GM15510 (cell line): ENCODE results near the gene STON1.

Experiments used
- POLR2A ChIP-seq: IDR thresholded peaks from 3 replicates; pipeline ENCODE4 v1.6.1; 2011; ENCODE audit warnings: borderline replicate concordance; ENCODE audit not compliant: insufficient read length; ENCODE audit errors: extremely low read depth

STON1 gene

GRCh38 chr2:48548840-48549239, 18.9 kb downstream of the STON1 start:
- no peak for TF ChIP-seq POLR2A

- TF ChIP-seq POLR2A = no peak
Observed at GRCh38 chr2:48549972-48550371, 20.0 kb downstream of the STON1 start.

- no peak for TF ChIP-seq POLR2A
Observed at GRCh38 chr2:48551548-48551947, 21.6 kb downstream of the STON1 start.

- no peak for TF ChIP-seq POLR2A
Observed at GRCh38 chr2:48558456-48558855, 28.5 kb downstream of the STON1 start.

GRCh38 chr2:48560546-48561209, 30.7 kb downstream of the STON1 start:
- no peak for TF ChIP-seq POLR2A

GRCh38 chr2:48562281-48562680, 32.3 kb downstream of the STON1 start:
- TF ChIP-seq POLR2A = no peak

GRCh38 chr2:48566592-48567310, 36.8 kb downstream of the STON1 start:
- no peak for TF ChIP-seq POLR2A

GRCh38 chr2:48567671-48568070, 37.7 kb downstream of the STON1 start:
- TF ChIP-seq POLR2A = no peak

- TF ChIP-seq POLR2A = no peak
Observed at GRCh38 chr2:48568547-48568946, 38.6 kb downstream of the STON1 start.

GRCh38 chr2:48569433-48569832, 39.5 kb downstream of the STON1 start:
- TF ChIP-seq POLR2A = no peak

GRCh38 chr2:48572816-48573215, 42.9 kb downstream of the STON1 start:
- TF ChIP-seq POLR2A = no peak

- TF ChIP-seq POLR2A = no peak
Observed at GRCh38 chr2:48574353-48575287, 44.7 kb downstream of the STON1 start.

- no peak for TF ChIP-seq POLR2A
Observed at GRCh38 chr2:48578313-48578712, 48.4 kb downstream of the STON1 start.

GRCh38 chr2:48583961-48584360, 54.0 kb downstream of the STON1 start:
- TF ChIP-seq POLR2A = no peak

GRCh38 chr2:48584551-48584950, 54.6 kb downstream of the STON1 start:
- no peak for TF ChIP-seq POLR2A

- TF ChIP-seq POLR2A = no peak
Observed at GRCh38 chr2:48586433-48586832, 56.5 kb downstream of the STON1 start.

GRCh38 chr2:48587560-48587959, 57.6 kb downstream of the STON1 start:
- TF ChIP-seq POLR2A = no peak
